Mononuclear cell (primary cell): ENCODE results near the gene CDRT4. TPM values are rescaled to one million over a fixed set of nuclear protein-coding genes. Genes with fewer than 3 reads are reported as not detected.
"Not testable (repeated sequence)": the region's sequence is repeated elsewhere in the genome, so short reads cannot be mapped to it uniquely, and the experiment has no call there.

Source experiments
- H3K27me3 ChIP-seq: 2 replicates; pipeline ENCODE4 v1.6.0; 2011; ENCODE audit warnings: low read length, control low read depth; ENCODE audit not compliant: insufficient read depth
- H3K4me1 ChIP-seq: 2 replicates; pipeline ENCODE4 v1.5.1; 2011; ENCODE audit warnings: mild to moderate bottlenecking, low read length, control low read depth; ENCODE audit not compliant: insufficient read depth
- H3K4me3 ChIP-seq: 2 replicates; pipeline ENCODE4 v1.5.1; 2011; ENCODE audit warnings: mild to moderate bottlenecking, low read length, moderate library complexity
- H3K9me3 ChIP-seq: 2 replicates; pipeline ENCODE4 v1.5.1; 2011; ENCODE audit warnings: low read depth, mild to moderate bottlenecking, control low read depth, low read length
- total RNA-seq: library from RNA; depleted of rRNA; stranded (reverse); fragments of >200 nt; gene quantifications from one replicate; pipeline ENCODE4 v1.2.3, GENCODE V29; 2012

CDRT4 gene
- total RNA-seq = 1.3 TPM

DNA sequence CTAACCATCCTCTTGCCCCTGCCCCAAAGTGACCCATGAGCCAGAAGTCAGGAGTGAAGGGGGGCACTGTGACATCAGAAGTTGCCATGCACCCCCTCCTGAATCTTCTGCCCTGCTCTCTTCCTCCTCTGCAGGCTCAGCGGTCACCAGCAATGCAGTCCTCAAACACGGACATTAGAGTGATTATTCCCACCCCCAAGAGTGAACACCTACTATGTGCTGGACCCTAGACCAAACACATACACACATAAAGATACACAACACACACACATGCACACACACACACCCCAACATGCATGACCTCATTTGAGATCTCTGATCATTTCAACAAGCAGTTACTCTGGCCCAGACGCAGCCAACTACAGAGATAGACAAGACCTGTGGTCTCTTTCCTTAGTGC is at the start of gene CDRT4:
CDRT4 (minus strand) TSS at position 30 of the 400 bp plus-strand sequence. CDS start 27,383 bp downstream, outside the sequence.
- Histone ChIP-seq H3K27me3 (no peaks in the 10 kb centered on the region), H3K4me1 (no peaks in the 10 kb centered on the region), H3K4me3 (no peak within 1 kb of the TSS)

DNA sequence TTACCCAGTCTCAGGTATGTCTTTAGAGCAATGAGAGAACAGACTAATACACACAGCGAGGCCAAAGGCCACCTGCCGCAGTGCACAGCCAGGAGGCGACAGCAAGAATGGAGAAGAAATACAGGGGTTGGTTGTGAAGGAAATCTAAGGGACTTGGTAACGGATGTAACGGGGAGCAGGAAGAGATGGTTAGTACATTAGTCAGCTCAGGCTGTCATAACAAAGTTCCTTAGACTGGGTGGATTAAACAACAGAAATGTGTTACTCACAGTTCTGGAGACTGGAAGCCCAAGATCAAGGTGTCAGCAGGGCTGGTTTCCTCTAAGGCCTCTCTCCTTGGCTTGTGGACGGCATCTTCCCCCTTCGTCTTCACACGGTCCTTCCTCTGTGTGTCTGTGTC is 48.7 kb upstream of the CDRT4 start:
- Histone ChIP-seq H3K4me1 (no peaks in the 10 kb centered on the region), H3K4me3 (no peak overlapping the region), H3K27me3 (no peaks in the 10 kb centered on the region), H3K9me3 (no peaks in the 10 kb centered on the region)

More for the DNA sequence above, at the start of gene CDRT4:
- H3K9me3 ChIP-seq = no peaks in the 10 kb centered on the region

DNA sequence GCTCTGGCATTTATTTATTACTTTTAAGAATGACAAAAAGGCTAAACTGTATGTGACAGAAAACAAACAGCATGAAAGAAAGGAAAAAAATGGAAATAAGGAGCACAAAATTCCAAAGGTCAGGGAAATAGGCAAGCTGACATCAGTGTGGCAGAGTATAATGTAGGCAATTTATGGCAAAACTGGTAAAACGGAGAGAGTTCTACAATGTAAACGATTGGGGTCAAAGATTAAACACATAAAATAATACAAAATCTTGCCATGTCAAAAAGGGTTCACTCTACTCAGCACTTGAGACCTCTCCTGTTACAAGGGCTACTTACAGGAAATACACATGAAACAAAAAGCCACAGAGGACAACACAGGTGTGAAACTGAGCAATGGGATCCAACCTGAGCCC is 47.0 kb upstream of the CDRT4 start:
- Histone ChIP-seq H3K4me3 (no peak overlapping the region), H3K27me3 (no peaks in the 10 kb centered on the region), H3K9me3 (no peaks in the 10 kb centered on the region), H3K4me1 (no peaks in the 10 kb centered on the region)

DNA sequence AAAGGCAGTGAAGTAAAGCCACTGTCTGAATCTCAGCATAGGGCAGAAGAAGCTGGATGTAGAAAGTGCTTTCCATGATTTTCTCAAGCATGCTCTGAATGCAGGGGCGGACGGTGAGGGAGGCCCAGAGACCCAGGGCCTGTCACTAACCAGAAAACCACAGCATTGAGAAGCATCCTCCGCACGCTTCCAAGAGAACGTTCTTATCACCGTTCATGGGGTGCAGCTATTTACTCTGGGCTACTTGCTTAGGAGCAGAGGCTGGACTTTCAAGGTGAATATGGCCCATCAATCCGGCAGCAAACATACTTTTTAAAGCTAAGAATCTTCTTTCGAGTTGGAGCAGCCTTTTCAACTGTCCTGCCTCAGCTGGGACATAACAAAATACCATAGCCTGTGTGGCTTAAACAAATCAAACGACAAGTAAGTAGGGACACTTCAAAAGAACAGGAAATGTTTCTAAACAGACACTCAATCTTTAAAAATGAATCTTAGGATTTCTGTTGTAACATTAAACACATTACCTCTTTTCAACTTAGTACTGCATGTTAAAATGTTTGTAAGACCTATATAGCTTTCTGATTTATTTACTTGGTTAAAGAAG is 46.5 kb upstream of the CDRT4 start:
- no peak overlapping the region for H3K4me3 ChIP-seq
- H3K27me3 ChIP-seq = no peaks in the 10 kb centered on the region

DNA sequence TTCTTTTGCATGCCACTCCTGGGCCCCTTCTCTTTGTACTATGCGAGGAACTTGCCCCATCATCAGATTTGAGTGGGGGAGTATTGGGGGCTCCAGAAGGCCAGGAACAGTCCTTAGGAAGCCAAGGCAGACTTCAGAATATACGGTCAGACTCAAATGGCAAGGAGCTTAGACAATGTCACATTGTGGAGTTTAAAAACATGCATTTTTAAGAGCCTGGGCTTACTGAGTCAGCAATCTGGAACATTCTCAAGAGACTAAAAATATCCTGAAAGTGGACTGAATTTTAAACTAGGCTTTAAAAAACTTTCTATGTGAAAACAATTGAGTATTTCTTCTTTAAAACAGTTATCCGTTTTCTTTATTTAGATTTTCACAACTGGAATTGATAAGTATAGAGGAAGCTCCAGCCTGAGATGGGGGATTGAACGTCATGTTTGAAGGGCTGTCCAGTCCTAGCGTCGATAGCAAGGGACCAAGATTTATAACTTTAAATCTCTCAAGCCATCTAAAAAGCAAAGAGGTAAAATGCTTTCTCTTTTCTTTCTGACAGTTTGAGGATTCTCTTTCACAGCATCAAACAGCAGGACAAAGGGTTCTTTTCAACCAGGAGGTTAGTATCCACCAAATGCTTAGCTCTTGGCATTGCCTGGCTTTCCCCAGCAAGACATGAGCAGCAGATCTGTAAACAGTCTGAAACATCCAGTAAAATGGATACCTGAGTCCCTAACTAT is 45.8 kb upstream of the CDRT4 start:
- Histone ChIP-seq H3K4me3 (no peak overlapping the region), H3K9me3 (no peaks in the 10 kb centered on the region), H3K4me1 (no peaks in the 10 kb centered on the region), H3K27me3 (no peaks in the 10 kb centered on the region)

More for the DNA sequence above, 46.5 kb upstream of the CDRT4 start:
- Histone ChIP-seq H3K4me1 (no peaks in the 10 kb centered on the region), H3K9me3 (no peaks in the 10 kb centered on the region)

DNA sequence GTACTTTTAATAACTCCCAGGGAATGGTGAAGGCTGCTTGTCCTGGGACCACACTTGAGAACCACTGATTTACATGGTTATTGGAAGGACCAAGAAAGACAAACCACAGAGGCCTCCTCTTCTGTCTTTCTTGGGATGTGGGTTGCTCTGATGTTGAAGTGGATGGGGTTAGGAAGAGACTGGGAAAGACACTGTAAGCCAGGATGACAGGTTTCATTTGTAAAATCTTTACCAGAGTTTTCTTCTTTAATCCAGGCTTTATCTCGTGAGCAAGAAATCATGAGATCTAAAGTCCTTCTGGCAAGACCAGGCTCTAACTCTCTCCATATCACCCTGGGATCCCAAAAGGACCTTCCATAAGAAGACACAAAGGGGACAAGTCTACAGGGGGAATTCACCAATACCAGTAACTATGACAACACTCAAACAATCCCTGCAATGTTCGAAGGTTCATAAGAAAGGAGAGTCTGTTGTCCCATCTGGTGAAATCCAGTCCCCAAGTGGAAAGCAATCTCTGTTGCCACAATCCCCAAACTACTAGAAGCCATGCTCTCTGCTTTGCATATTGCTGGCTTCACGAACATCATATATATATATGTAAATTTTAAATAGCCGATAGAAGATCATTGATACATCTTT is 44.8 kb upstream of the CDRT4 start:
- Histone ChIP-seq H3K27me3 (no peaks in the 10 kb centered on the region), H3K4me1 (no peaks in the 10 kb centered on the region), H3K9me3 (no peaks in the 10 kb centered on the region), H3K4me3 (no peak overlapping the region)

DNA sequence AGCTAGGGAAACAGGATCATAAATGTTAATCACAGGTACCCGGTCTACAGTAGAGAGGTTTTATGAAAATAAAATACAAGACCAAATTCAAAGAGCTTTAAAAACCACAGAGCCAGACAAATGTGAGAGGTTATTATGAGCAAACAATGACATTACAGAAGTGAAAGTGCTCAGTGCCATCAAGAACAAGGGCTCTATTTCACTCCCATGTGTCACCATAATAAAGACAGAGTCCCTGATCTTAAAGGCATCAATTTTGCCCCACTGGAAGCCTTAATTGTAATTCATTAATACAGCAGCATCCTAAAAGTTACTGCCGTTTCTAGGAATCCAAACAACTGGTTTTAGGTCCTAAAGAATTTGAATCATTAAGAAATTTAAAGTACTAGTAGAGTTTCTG is 43.7 kb upstream of the CDRT4 start:
- Histone ChIP-seq H3K27me3 (no peaks in the 10 kb centered on the region), H3K9me3 (no peaks in the 10 kb centered on the region), H3K4me3 (no peak overlapping the region), H3K4me1 (no peaks in the 10 kb centered on the region)

DNA sequence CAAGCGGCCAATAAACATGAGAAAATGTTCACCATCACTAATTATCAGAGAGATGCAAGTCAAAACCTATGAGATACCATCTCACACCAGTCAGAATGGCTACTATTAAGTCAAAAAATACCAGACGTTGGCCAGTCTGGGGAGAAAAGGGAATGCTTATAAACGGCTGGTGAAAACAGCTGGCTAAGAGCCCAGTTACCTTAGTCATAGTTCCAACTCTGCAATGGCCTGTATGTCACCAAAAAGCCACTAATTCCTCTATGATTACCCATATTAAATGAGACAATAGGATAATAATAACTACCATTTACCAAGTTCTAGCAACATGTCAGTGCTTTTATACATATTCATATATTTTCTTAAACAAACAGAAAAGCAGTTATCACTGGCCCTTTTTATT is 42.9 kb upstream of the CDRT4 start:
- Histone ChIP-seq H3K27me3 (no peaks in the 10 kb centered on the region), H3K9me3 (no peaks in the 10 kb centered on the region), H3K4me1 (no peaks in the 10 kb centered on the region), H3K4me3 (no peak overlapping the region)

DNA sequence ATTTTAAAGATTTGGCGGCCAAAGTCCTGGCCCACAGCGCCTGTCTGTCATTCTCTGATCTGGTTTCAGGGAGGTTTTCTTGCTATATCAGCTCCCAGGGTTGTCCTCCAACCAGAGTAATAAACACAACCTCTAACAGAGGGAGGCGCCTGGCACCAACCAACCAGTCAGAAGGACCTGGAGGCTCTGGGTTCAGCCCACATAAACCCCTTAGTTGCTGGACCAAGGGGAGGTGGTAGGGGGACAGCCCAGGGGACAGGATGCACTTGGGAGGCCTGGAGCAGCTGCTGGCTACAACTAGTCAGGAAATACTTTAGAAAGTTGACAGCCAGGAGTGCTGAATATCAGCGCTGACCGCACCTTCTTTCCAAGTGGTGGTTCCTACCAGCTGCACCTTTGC is 41.7 kb upstream of the CDRT4 start:
- no peak overlapping the region for H3K4me3 ChIP-seq
- H3K4me1 ChIP-seq = no peaks in the 10 kb centered on the region

DNA sequence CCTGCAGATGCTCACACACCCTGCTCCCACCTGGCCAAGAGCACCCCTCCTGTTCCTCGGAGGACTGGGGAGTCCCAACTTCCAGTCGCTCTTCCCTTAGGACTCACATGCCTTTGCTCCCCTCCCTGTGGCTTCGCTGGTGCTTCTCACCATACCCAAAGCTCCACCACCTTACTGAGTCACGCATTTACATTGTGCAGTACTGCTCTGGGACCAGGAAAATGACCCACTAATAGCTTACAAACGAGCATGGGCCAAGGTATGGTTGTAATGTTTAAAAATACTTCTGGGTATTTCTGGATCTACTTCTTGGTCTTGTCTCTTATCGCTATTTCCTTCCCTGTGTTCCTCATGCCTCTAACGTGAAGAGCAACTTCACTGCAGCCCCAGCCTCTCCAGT is 41.0 kb upstream of the CDRT4 start:
- Histone ChIP-seq H3K4me1 (no peaks in the 10 kb centered on the region), H3K9me3 (no peaks in the 10 kb centered on the region)

More for the DNA sequence above, 41.7 kb upstream of the CDRT4 start:
- H3K27me3 ChIP-seq = no peaks in the 10 kb centered on the region
- H3K9me3 ChIP-seq = no peaks in the 10 kb centered on the region

DNA sequence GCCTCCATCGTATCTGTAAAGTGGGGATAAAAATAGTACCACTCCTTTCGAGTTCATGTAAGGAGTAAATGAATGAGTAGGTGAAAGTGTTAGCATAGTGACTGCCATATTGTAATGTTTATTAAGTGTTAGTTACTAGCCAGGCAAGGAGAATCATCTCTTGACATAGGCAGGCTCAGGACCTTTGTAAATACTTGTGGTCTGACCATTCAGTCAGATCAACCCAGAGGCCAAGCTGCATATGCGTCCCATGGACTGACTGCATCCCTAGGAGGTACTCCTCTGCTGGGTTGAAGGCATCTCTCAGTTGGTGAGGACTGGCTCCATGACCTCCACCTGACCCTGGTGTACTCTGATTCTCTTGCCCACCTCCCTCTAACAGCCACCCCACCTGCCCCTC is 40.5 kb upstream of the CDRT4 start:
- Histone ChIP-seq H3K27me3 (no peaks in the 10 kb centered on the region), H3K4me3 (no peak overlapping the region), H3K9me3 (no peaks in the 10 kb centered on the region), H3K4me1 (peaks cover 4% of the 10 kb centered on the region)

More for the DNA sequence above, 41.0 kb upstream of the CDRT4 start:
- Histone ChIP-seq H3K4me3 (no peak overlapping the region), H3K27me3 (no peaks in the 10 kb centered on the region)

DNA sequence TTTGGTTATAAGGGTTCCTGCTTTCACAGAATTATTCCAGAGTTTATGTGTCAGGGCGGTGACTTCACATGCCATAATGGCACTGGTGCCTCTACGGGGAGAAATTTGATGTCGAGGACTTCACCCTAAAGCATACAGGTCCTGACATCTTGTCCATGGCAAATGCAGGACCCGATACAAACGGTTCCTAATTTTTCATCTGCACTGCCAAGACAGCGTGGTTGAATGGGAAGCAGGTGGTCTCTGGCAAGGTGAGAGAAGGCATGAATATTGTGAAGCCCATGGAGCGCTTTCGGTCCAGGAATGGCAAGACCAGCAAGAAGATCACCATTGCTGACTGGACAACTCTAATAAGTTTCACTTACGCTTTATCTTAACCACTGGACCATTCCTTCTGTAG is 39.6 kb upstream of the CDRT4 start:
- no peak overlapping the region for H3K4me3 ChIP-seq
- H3K27me3 ChIP-seq = no peaks in the 10 kb centered on the region
- H3K9me3 ChIP-seq = no peaks in the 10 kb centered on the region
- peaks cover 10% of the 10 kb centered on the region for H3K4me1 ChIP-seq

DNA sequence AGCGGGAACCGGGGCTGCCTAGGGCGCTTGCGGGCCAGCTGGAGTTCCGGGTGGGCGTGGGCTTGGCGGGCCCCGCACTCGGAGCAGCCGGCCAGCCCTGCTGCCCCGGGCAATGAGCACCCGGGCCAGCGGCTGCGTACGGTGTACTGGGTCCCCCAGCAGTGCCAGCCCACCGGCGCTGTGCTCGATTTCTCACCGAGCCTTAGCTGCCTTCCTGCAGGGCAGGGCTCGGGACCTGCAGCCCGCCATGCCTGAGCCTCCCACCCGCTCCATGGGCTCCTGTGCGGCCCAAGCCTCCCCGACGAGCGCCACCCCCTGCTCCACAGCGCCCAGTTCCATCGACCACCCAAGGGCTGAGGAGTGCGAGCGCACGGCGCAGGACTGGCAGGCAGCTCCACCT is 38.3 kb upstream of the CDRT4 start:
- H3K27me3 ChIP-seq, H3K9me3 ChIP-seq, H3K4me3 ChIP-seq, H3K4me1 ChIP-seq: not testable (repeated sequence)

DNA sequence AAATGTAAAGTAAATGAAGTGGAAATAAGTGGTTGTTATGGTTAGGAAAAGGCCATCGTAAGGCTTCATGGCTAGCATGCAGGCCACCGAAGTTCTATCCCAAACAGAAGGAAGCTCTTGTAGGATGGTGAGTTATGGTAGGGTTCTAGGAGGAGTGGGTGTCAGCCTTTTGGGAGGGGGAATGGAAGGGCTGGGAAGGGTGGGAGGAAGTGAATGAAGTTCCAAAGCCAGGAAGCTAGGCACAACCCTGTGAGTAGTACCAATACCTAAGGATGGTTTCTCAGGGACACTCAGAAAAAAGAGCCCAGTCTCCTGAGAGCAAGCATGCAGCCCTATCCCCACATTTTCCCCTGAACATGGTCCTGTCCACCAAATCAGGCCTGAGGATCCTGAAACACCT is 36.3 kb upstream of the CDRT4 start:
- H3K4me3 ChIP-seq = no peak overlapping the region

DNA sequence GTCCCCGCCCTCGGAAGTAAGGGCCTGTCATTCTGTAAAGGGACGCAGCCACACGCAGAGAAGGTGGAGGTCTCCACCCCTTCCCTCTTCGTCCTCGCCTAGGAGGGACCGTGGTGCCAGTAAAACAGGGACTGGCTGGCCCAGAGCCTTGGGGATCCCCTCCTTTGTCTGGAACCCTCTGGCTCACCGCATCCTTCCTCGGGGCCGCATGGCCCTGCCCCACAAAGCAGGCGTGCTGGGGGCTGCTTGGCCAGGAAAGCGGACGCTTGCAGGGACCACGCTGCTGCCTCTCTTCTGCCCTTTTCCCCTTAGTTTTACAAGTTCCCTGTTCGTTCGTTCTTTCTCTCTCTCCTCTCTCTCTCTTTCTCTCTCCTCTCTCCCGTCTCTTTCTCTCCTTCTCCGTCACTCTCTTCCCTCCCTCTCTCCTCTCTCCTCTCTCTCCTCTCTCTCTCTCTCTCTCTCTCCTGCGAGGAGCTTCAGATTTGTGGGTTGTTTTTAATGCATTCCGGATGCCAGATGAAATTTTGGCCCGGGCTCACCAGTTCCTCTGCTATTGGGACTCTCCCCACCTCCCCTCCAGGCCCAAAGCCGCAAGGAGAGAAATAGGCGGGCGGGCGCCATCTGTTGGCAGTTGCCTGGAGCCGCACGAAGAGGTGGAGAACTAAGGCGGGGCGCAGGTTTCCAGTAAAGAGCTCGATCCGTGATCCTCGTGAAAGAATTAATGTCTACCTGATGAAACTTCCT is 35.1 kb upstream of the CDRT4 start:
- H3K4me3 ChIP-seq = no peak overlapping the region
- H3K4me1 ChIP-seq = peaks cover 10% of the 10 kb centered on the region
- no peaks in the 10 kb centered on the region for H3K9me3 ChIP-seq
- H3K27me3 ChIP-seq = no peaks in the 10 kb centered on the region

More for the DNA sequence above, 36.3 kb upstream of the CDRT4 start:
- peaks cover 10% of the 10 kb centered on the region for H3K4me1 ChIP-seq
- H3K27me3 ChIP-seq = no peaks in the 10 kb centered on the region
- no peaks in the 10 kb centered on the region for H3K9me3 ChIP-seq
